ENCODE data around the gene ZNF593.

Gene ZNF593

DNA sequence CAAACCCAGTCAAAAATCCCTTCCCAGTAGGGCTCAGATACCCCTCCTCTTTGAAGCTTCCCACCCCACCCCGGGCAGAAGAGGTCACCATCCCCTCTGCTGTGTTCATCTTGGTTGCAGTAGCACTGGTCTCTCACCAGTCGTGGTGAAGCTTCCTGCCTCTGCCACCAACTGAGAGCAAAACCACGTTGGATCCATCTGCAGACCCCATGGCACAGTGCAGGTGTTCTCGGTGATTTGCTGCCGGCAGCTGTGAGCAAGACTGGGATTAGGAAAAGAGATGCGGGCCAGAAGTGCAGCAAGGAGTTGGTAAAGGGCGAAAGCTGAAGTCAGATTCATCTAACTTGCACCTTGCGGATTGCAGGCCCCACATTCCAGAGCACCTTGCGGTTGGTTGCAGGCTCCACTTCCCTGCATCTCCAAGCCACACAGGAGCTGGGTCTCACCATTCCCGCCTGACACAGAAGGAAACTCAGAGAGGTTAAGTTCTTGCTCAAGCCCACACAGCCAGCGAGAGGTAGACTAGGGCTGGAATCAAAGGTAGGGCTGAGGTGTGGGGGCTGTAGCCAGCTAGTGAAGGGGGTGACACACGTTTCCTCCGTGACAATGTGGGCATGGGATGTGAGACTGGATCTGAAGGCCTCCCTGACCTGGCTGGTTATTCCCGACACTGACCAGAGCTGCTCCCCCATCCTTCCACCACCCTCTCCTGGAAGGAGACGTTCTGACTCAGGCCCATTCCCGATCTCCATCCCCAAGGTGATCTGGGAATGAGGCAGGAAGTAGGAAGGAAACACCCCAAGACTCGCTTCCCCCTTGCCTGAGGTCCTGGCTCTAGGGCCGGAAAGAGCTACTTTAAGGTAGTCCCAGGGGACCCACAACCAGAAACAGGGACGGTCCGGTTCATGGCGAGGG is 14.1 kb upstream of the ZNF593 start:
- Histone ChIP-seq H3K36me3 (ENCODE audit: insufficient read depth, low read length) (no peaks in the 10 kb centered on the region), H3K27me3 (ENCODE audit: insufficient read depth, low read length) (peaks cover 97% of the 10 kb centered on the region), H3K27ac (ENCODE audit: low read depth, low read length) (no peak overlapping the region), H3K4me1 (ENCODE audit: insufficient read depth, low read length) (peaks cover 37% of the 10 kb centered on the region), H3K9ac (ENCODE audit: low read depth, low read length) (no peak overlapping the region), H3K4me3 (ENCODE audit: low read length) (peak overlapping the region; percentile 41), H3K9me3 (ENCODE audit: insufficient read depth, low read depth, low read length) (no peaks in the 10 kb centered on the region)
- WGBS, result 13% methylated on average over 21 of the region's 21 CpGs

DNA sequence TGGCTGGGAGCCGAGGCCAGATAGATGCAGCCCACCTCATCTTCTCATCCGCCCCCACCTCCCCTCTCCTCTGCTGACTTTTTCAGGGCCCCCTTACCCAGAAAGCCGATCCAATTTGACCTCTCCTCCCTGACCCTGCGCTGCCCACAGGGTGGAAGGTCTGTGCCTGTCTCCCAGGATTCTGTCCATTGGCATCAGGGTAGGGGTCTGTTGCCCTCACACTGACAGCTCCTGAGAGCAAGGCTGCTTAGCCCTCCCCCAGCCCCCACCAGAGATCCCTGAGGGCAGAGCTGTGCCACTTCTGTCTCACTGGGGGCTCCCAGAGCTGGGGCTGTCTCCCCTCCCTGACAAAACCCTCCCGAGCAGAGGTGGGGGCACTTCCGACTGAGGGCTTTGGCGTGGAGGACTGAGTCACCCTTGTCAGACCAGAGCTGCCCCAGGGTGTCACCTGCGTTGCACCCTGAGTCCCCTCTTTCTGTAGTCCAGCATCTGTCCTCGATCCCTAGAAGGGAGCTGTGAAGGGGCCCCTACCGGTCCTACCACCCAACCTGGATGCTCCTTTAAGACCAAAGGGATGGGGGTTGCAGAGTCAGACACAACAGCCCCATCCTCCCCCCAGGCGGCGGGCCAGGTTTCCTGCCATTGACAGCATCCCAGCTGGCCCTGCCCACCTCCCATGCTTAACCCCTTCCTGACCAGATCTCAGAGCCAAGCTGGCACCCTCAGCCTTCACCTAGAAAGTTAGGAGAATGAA is 13.2 kb upstream of the ZNF593 start:
- H3K9ac ChIP-seq (ENCODE audit: low read depth, low read length), result no peak overlapping the region
- no peak overlapping the region for H3K27ac ChIP-seq (ENCODE audit: low read depth, low read length)
- no peaks in the 10 kb centered on the region for H3K9me3 ChIP-seq (ENCODE audit: insufficient read depth, low read depth, low read length)
- H3K4me3 ChIP-seq (ENCODE audit: low read length), result peak overlapping the region; percentile 41
- no peaks in the 10 kb centered on the region for H3K36me3 ChIP-seq (ENCODE audit: insufficient read depth, low read length)
- 6% methylated on average over 12 of the region's 12 CpGs for WGBS
- peaks cover 100% of the 10 kb centered on the region for H3K27me3 ChIP-seq (ENCODE audit: insufficient read depth, low read length)
- peaks cover 43% of the 10 kb centered on the region for H3K4me1 ChIP-seq (ENCODE audit: insufficient read depth, low read length)

DNA sequence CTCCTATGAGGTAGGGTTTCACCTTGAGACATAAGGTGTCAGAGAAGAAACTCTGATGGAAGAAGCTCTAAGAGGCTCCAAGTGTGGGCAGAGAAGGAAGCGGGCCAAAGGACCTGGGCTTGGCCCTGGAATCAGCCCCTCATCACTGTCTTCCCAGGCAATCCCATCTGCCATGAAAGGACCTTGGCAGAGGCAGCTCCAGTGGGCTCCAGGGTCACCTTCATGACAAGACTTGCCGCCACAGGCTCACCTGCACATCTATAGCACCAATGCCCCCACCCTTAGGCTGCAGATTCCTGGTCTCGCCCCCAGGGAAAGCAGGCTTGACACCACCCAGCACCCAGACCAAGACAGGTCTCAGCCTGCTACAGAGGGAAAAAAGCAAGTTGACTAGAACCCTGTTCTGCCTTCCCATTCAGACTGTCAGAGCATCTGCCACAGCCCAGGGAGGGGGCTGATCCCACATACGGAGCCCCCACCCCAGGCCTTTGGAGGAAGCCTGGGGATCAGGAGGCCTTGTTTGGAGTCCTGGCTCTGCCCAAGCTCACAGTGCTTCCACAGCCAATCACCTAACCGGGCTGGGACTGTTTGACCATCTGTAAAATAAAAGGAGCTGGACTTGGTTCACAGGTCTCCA is 11.3 kb upstream of the ZNF593 start:
- peaks cover 43% of the 10 kb centered on the region for H3K4me1 ChIP-seq (ENCODE audit: insufficient read depth, low read length)
- no peak overlapping the region for H3K9ac ChIP-seq (ENCODE audit: low read depth, low read length)
- no peaks in the 10 kb centered on the region for H3K9me3 ChIP-seq (ENCODE audit: insufficient read depth, low read depth, low read length)
- no peak overlapping the region for H3K27ac ChIP-seq (ENCODE audit: low read depth, low read length)
- 74% methylated on average over 5 of the region's 5 CpGs for WGBS
- no peak overlapping the region; the same call in 1 of the 2 replicates for H3K4me3 ChIP-seq (ENCODE audit: low read length)
- H3K27me3 ChIP-seq (ENCODE audit: insufficient read depth, low read length), result peaks cover 99% of the 10 kb centered on the region
- H3K36me3 ChIP-seq (ENCODE audit: insufficient read depth, low read length), result no peaks in the 10 kb centered on the region

DNA sequence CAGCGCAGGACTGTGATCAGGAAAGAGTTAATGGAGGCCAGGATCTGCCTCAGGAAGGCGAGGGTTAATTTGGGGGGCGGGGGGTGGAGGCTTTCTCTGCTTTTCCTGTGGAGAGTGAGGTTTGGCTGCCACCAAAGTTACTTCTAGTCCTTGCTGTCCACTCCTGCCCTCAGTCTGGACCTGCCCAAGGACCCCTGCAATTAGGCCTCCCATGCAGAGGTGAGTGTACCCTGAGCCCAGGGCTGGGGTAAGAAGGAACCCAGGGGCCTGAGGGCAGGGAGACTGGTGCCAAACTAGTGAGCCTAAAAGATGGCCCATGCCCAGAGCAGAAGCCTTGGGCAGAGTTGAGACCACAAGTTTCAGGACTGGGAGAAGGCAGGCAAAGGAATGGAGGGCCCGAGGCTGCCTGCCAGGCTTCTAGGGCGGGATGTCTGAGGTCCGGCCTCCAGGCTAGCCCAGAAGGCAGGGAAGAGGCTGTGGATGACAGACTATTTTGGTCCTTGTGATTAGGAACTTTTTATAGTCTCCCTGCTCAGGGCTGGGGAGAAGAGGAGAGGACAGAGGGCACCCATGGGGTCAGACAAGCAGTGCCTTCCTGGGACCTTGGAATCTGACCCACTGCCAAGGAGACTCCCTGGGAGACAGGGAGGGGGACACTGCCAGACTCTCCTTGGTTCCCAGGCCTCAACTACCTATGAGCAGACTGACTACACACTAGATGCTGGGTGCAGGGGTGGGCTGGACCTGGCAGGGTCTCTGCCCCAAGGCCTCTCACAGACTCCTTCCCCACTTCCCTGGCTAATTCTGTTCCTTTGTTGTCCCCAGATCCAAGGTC is 10.6 kb upstream of the ZNF593 start, which contains the start of gene FAM110D:
Gene FAM110D, plus strand, starts transcription at position 172 of the 835 bp plus-strand sequence. CDS start 2,213 bp downstream, outside the sequence.
- H3K36me3 ChIP-seq (ENCODE audit: insufficient read depth, low read length), result no peaks in the 10 kb centered on the region
- H3K9me3 ChIP-seq (ENCODE audit: insufficient read depth, low read depth, low read length), result no peaks in the 10 kb centered on the region
- 0 out of 2 replicates have a peak within 1 kb of the TSS, but pooled peaks have one; percentile 2 for H3K9ac ChIP-seq (ENCODE audit: low read depth, low read length)
- peaks cover 99% of the 10 kb centered on the region for H3K27me3 ChIP-seq (ENCODE audit: insufficient read depth, low read length)
- peak within 1 kb of the TSS; percentile 37; the same call in 1 of the 2 replicates for H3K4me3 ChIP-seq (ENCODE audit: low read length)
- no peak within 1 kb of the TSS for H3K27ac ChIP-seq (ENCODE audit: low read depth, low read length)
- 24% methylated on average over 6 of the region's 6 CpGs for WGBS
- H3K4me1 ChIP-seq (ENCODE audit: insufficient read depth, low read length), result peaks cover 43% of the 10 kb centered on the region

DNA sequence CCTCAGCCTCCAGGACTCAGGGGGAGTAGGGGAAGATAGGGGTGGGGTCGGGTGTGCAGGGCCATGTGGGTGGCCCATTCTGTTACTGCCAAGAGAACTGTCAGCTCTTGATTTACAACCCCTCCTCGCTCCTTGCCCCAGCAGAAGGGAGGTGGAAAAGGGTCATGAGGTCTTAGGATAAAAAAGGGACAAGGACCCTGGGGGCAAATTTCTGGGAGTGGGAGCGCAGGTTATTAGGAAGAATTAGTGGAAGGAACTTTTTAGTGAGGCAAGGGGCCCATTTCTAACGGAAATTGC is 10.0 kb upstream of the ZNF593 start:
- Histone ChIP-seq H3K4me1 (ENCODE audit: insufficient read depth, low read length) (peaks cover 43% of the 10 kb centered on the region), H3K36me3 (ENCODE audit: insufficient read depth, low read length) (no peaks in the 10 kb centered on the region), H3K4me3 (ENCODE audit: low read length) (no peak overlapping the region), H3K9me3 (ENCODE audit: insufficient read depth, low read depth, low read length) (no peaks in the 10 kb centered on the region), H3K27me3 (ENCODE audit: insufficient read depth, low read length) (peaks cover 98% of the 10 kb centered on the region), H3K9ac (ENCODE audit: low read depth, low read length) (no peak overlapping the region), H3K27ac (ENCODE audit: low read depth, low read length) (no peak overlapping the region)
- WGBS, result 71% methylated on average over 4 of the region's 4 CpGs

DNA sequence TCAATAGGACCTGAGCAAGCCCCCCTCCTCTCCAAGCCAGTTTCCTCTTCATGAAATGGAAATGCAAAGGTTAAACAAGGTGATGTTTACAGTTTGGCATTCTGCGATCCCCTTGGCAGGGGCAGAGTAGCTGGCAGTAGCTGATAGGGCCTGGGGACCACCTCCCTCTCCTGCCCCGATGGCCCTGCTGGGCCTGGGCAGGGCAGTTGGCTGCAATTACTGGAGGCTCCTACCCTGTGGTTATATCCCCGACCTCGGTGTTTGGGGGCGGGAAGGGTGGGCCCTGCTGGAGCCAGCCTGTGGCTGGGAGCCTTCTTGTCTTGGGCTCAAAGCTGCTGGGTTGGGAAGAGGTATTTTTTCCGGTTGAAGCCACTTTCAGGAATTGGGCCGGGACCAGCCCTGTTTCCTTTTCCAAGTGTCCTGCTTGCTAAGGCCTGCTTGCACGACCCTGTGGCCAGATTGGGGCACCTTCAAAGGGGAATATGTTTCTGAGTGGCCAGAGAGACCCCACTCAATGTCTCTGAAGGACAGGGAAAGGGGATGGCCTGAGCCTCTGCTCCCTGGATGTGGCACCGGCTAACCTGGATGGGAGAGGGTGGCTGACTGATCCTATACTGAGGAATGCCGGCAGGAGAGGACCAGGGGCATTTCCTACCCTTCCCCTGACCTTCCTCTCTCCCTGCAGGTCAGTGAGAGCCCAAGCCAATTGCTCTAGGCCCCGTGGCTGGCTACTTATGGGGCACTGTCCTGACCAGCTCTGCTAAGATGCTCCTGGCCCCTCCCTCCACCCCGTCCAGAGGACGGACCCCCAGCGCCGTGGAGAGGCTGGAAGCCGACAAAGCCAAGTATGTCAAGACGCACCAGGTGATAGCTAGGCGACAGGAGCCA is 8.9 kb upstream of the ZNF593 start:
- H3K4me1 ChIP-seq (ENCODE audit: insufficient read depth, low read length), result peaks cover 42% of the 10 kb centered on the region
- H3K27ac ChIP-seq (ENCODE audit: low read depth, low read length), result no peak overlapping the region
- H3K4me3 ChIP-seq (ENCODE audit: low read length), result peak overlapping the region; percentile 55
- no peaks in the 10 kb centered on the region for H3K36me3 ChIP-seq (ENCODE audit: insufficient read depth, low read length)
- H3K27me3 ChIP-seq (ENCODE audit: insufficient read depth, low read length), result peaks cover 97% of the 10 kb centered on the region
- WGBS, result 27% methylated on average over 18 of the region's 18 CpGs
- H3K9me3 ChIP-seq (ENCODE audit: insufficient read depth, low read depth, low read length), result no peaks in the 10 kb centered on the region
- peak overlapping the region; percentile 70 for H3K9ac ChIP-seq (ENCODE audit: low read depth, low read length)

DNA sequence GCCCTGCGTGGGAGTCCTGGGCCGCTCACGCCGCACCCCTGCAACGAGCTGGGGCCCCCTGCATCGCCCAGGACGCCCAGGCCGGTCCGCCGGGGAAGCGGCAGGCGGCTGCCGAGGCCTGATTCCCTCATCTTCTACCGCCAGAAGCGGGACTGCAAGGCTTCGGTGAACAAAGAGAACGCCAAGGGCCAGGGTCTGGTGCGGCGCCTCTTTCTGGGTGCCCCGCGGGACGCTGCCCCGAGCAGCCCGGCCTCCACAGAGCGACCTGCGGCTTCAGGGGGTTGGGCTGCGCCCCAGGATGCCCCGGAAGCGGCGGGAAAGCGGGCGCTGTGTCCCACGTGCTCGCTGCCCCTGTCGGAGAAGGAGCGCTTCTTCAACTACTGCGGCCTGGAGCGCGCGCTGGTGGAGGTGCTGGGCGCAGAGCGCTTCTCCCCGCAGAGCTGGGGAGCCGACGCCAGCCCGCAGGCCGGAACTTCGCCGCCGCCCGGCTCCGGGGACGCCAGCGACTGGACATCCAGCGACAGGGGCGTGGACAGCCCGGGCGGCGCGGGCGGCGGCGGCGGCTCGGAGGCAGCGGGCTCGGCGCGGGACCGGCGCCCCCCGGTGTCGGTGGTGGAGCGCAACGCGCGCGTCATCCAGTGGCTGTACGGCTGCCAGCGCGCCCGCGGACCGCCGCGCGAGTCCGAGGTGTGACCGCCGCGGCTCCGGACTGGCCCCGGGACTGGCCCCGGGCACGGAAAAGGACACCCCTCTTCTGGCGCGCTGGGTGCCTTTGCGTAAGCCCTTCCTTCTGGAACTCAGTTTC is 8.1 kb upstream of the ZNF593 start:
- H3K4me3 ChIP-seq (ENCODE audit: low read length), result peak overlapping the region; percentile 55
- H3K27ac ChIP-seq (ENCODE audit: low read depth, low read length), result no peak overlapping the region
- H3K9ac ChIP-seq (ENCODE audit: low read depth, low read length), result peak overlapping the region; percentile 70
- H3K36me3 ChIP-seq (ENCODE audit: insufficient read depth, low read length), result no peaks in the 10 kb centered on the region
- H3K4me1 ChIP-seq (ENCODE audit: insufficient read depth, low read length), result peaks cover 37% of the 10 kb centered on the region
- 1% methylated on average over 98 of the region's 98 CpGs for WGBS
- peaks cover 95% of the 10 kb centered on the region for H3K27me3 ChIP-seq (ENCODE audit: insufficient read depth, low read length)
- H3K9me3 ChIP-seq (ENCODE audit: insufficient read depth, low read depth, low read length), result no peaks in the 10 kb centered on the region

DNA sequence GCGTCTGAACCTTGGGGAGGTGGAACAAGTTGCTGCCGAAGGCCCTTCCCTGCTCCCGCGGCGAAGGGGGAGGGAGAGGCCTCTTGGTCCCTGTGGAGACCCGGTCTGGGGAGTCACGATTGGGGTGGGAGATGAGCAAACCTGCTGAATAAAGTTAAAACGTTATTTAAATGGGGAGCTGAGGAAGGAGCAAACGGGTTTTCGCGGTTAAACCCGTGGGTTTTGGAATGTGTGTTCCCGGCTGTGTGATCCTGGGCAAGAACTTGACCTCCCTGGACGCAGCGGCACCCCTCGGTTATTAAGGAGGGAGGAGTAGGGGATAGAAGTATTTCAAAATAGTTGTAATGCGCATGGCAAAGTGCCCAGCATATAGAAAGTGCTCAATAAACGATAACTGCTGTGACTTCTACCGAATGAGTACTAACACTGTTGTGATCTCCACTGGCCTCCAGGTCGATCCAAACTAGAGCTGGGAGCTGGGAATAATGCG is 7.4 kb upstream of the ZNF593 start:
- peaks cover 37% of the 10 kb centered on the region for H3K4me1 ChIP-seq (ENCODE audit: insufficient read depth, low read length)
- H3K4me3 ChIP-seq (ENCODE audit: low read length), result peak overlapping the region; percentile 55
- peak overlapping the region; percentile 70; the same call in 1 of the 2 replicates for H3K9ac ChIP-seq (ENCODE audit: low read depth, low read length)
- H3K27ac ChIP-seq (ENCODE audit: low read depth, low read length), result no peak overlapping the region
- peaks cover 93% of the 10 kb centered on the region for H3K27me3 ChIP-seq (ENCODE audit: insufficient read depth, low read length)
- no peaks in the 10 kb centered on the region for H3K9me3 ChIP-seq (ENCODE audit: insufficient read depth, low read depth, low read length)
- WGBS, result 27% methylated on average over 21 of the region's 21 CpGs
- no peaks in the 10 kb centered on the region for H3K36me3 ChIP-seq (ENCODE audit: insufficient read depth, low read length)

DNA sequence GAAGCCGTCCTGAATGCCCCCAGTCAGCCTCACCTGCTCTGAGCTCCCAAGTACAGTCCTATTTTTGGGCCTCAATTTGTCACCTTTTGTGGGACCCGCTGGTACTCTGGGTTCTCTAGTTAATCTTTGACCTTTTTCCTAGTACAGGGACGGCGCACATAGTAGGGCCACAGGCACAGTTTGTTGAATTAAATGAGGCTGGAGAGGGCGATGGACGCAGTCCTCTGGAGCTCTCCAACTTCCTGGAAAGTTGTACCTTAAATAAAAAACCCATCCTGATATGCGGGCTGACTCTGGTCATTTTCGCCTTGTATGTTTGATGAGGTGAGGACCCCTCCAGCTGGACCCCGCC is 6.0 kb upstream of the ZNF593 start:
- Histone ChIP-seq H3K9ac (ENCODE audit: low read depth, low read length) (no peak overlapping the region), H3K27me3 (ENCODE audit: insufficient read depth, low read length) (peaks cover 79% of the 10 kb centered on the region), H3K27ac (ENCODE audit: low read depth, low read length) (no peak overlapping the region), H3K4me3 (ENCODE audit: low read length) (peak overlapping the region; percentile 52; the same call in 1 of the 2 replicates), H3K4me1 (ENCODE audit: insufficient read depth, low read length) (peaks cover 29% of the 10 kb centered on the region), H3K9me3 (ENCODE audit: insufficient read depth, low read depth, low read length) (no peaks in the 10 kb centered on the region), H3K36me3 (ENCODE audit: insufficient read depth, low read length) (no peaks in the 10 kb centered on the region)
- WGBS, result 84% methylated on average over 9 of the region's 9 CpGs

All from HUES64 (cell line).